ENCODE data around the gene PRSS8. TPM values are rescaled to one million over a fixed set of nuclear protein-coding genes. Genes with fewer than 3 reads are reported as not detected.
"Not testable (repeated sequence)": the region's sequence is repeated elsewhere in the genome, so short reads cannot be mapped to it uniquely, and the experiment has no call there.

Gene PRSS8
- total and polyA plus RNA-seq, 11 donors: 0.17 to 0.44 (median 0.30) TPM; not detected in 5

- Histone ChIP-seq H3K4me3 (peak overlapping the region; percentile 18 to 67 (median 55)), H3K36me3 (no peaks in the 10 kb centered on the region), H3K9me3 (no peaks in the 10 kb centered on the region), H3K27ac (peak overlapping the region in 11 of 12 donors; percentile 75 to 91 (median 82)), H3K4me1 (peaks cover 3 to 39% (median 27%) of the 10 kb centered on the region in 12 donors), H3K27me3 (peaks cover 0 to 4% (median 0%) of the 10 kb centered on the region in 9 donors)
- WGBS, 4 donors: 2 to 4% (median 3%) methylated on average over 41 to 89 of the region's 89 CpGs
- peak in 1 of 2 donors; percentile 44 for TF ChIP-seq POLR2A (IDR thresholded peaks at IDR 0.05)
- TF ChIP-seq CTCF (IDR thresholded peaks at IDR 0.05): peak; percentile 80 to 99 (median 96)
- intact Hi-C loops (cut with DNase I): loop anchor here (1.0 to 10.0 kb wide), 16 partner anchors 24 to 302 kb away; partner anchors contain the start of genes HSD3B7 (in 6 of the 10), BCKDK (in 4 of the 10), STX4 (in 3 of the 10) and VKORC1 (in 3 of the 10)
- peak; percentile 98 to 99 (median 98) for ATAC-seq
- DNase-seq: peak; percentile 99
These were observed 6.8 kb upstream of the PRSS8 start for GRCh38 chr16:31142109-31143010.

GRCh38 chr16:31141489-31142108 is 6.1 kb upstream of the PRSS8 start:
- intact Hi-C loops (cut with DNase I): loop anchor here (1.0 to 10.0 kb wide), 16 partner anchors 23 to 303 kb away; partner anchors contain the start of genes HSD3B7 (in 6 of the 10), BCKDK (in 4 of the 10), STX4 (in 3 of the 10) and VKORC1 (in 3 of the 10)
- TF ChIP-seq POLR2A (IDR thresholded peaks at IDR 0.05) (no peak), CTCF (IDR thresholded peaks at IDR 0.05) (no peak)
- ATAC-seq (peak in 3 of 4 donors; percentile 0 to 2 (median 0)), DNase-seq (peak in 3 of 5 donors; percentile 27 to 65 (median 57))
- 27 to 30% (median 28%) methylated on average over 9 to 10 of the region's 10 CpGs for WGBS, 4 donors
- Histone ChIP-seq H3K36me3 (no peaks in the 10 kb centered on the region), H3K27me3 (no peaks in the 10 kb centered on the region), H3K4me1 (peaks cover 3 to 39% (median 27%) of the 10 kb centered on the region in 12 donors), H3K4me3 (peak overlapping the region in 10 of 12 donors; percentile 9 to 67 (median 54)), H3K27ac (peak overlapping the region in 11 of 12 donors; percentile 58 to 91 (median 79)), H3K9me3 (no peaks in the 10 kb centered on the region)

- 91 to 93% (median 92%) methylated on average over 9 of the region's 9 CpGs for WGBS, 4 donors
- Histone ChIP-seq H3K4me3 (peak overlapping the region in 2 of 12 donors; percentile 56 to 67), H3K27ac (peak overlapping the region in 10 of 12 donors; percentile 58 to 91 (median 80)), H3K4me1 (peaks cover 3 to 39% (median 27%) of the 10 kb centered on the region in 12 donors)
- not testable (repeated sequence) for H3K27me3 ChIP-seq, ATAC-seq, H3K9me3 ChIP-seq, H3K36me3 ChIP-seq
- peak in 1 of 5 donors; percentile 11 for DNase-seq
- intact Hi-C loops (cut with DNase I): loop anchor here in 9 of 10 donors (5.0 to 10.0 kb wide), 7 partner anchors 34 to 304 kb away; partner anchors contain the start of genes HSD3B7 (in 4 of the 9), BCKDK (in 3 of the 9), SETD1A (in 1 of the 9) and STX4 (in 1 of the 9)
These were observed 5.5 kb upstream of the PRSS8 start for GRCh38 chr16:31141071-31141469.
